SK-N-SH treated with all-trans-retinoic acid at 6 μM for 48 hours (cell line): Measurements from ENCODE around the gene TTC3.

ENCODE experiments used
- ATAC-seq: fragments of 200-7000 bp; cut with Tn5 transposase; 3 replicates; pipeline ENCODE4 v1.9.1; 2020; ENCODE audit warnings: mild to moderate bottlenecking, moderate library complexity
- ARNTL ChIP-seq: fragments of 450-650 bp; formaldehyde crosslinking; IDR thresholded peaks from 2 replicates; pipeline ENCODE4 v1.5.0; 2020; ENCODE audit warnings: low read depth, mild to moderate bottlenecking, moderate library complexity, borderline replicate concordance
- BACH2 ChIP-seq: fragments of 250-450 bp; sonication (Bioruptor Pico); IDR thresholded peaks from 2 replicates; pipeline ENCODE4 v1.9.0; 2021; ENCODE audit warnings: mild to moderate bottlenecking, borderline replicate concordance
- CREB5 ChIP-seq: fragments of 250-450 bp; sonication (Bioruptor Pico); IDR thresholded peaks from 2 replicates; pipeline ENCODE4 v1.5.1; 2020; ENCODE audit warnings: low read depth, mild to moderate bottlenecking, moderate library complexity
- CSDC2 ChIP-seq: fragments of 250-450 bp; sonication (Bioruptor Pico); IDR thresholded peaks from 2 replicates; pipeline ENCODE4 v1.5.0; 2020; ENCODE audit warnings: mild to moderate bottlenecking, moderate library complexity
- CSRNP3 ChIP-seq: fragments of 250-450 bp; sonication (Bioruptor Pico); IDR thresholded peaks from 2 replicates; pipeline ENCODE4 v1.5.1; 2021; ENCODE audit warnings: mild to moderate bottlenecking, moderate library complexity
- GLIS3 ChIP-seq: fragments of 250-450 bp; sonication (Bioruptor Pico); IDR thresholded peaks from 2 replicates; pipeline ENCODE4 v1.5.0; 2020; ENCODE audit warnings: mild to moderate bottlenecking, moderate library complexity
- ISL1 ChIP-seq: fragments of 250-450 bp; sonication (Bioruptor Pico); IDR thresholded peaks from 2 replicates; pipeline ENCODE4 v2.1.2; 2022; ENCODE audit warnings: mild to moderate bottlenecking, moderate library complexity
- OSR1 ChIP-seq: fragments of 250-450 bp; sonication (Bioruptor Pico); IDR thresholded peaks from 2 replicates; pipeline ENCODE4 v1.8.0; 2022; ENCODE audit warnings: moderate library complexity, mild to moderate bottlenecking, inconsistent platforms
- PATZ1 ChIP-seq: fragments of 250-450 bp; sonication (Bioruptor Pico); IDR thresholded peaks from 2 replicates; pipeline ENCODE4 v1.8.0; 2020; ENCODE audit warnings: mild to moderate bottlenecking, moderate library complexity, borderline replicate concordance
- POU6F1 ChIP-seq: fragments of 250-450 bp; sonication (Bioruptor Pico); IDR thresholded peaks from 2 replicates; pipeline ENCODE4 v1.8.0; 2021; ENCODE audit warnings: low read depth, mild to moderate bottlenecking, moderate library complexity, borderline replicate concordance
- PPARA ChIP-seq: fragments of 250-450 bp; sonication (Bioruptor Pico); IDR thresholded peaks from 2 replicates; pipeline ENCODE4 v1.5.0; 2020; ENCODE audit warnings: mild to moderate bottlenecking, borderline replicate concordance
- RARB ChIP-seq: fragments of 250-450 bp; sonication (Bioruptor Pico); IDR thresholded peaks from 2 replicates; pipeline ENCODE4 v1.8.0; 2021; ENCODE audit warnings: mild to moderate bottlenecking, moderate library complexity
- TCF4 ChIP-seq: fragments of 250-450 bp; sonication (Bioruptor Pico); IDR thresholded peaks from 2 replicates; pipeline ENCODE4 v1.8.0; 2021; ENCODE audit warnings: mild to moderate bottlenecking, moderate library complexity, borderline replicate concordance
- TSHZ2 ChIP-seq: fragments of 250-450 bp; sonication (Bioruptor Pico); IDR thresholded peaks from 2 replicates; pipeline ENCODE4 v1.5.0; 2020; ENCODE audit warnings: mild to moderate bottlenecking, moderate library complexity
- ZC3H10 ChIP-seq: fragments of 250-450 bp; sonication (Bioruptor Pico); IDR thresholded peaks from 2 replicates; pipeline ENCODE4 v1.5.1; 2021; ENCODE audit warnings: mild to moderate bottlenecking, moderate library complexity
- ZFP3 ChIP-seq: fragments of 250-450 bp; sonication (Bioruptor Pico); IDR thresholded peaks from 2 replicates; pipeline ENCODE4 v1.5.0; 2020; ENCODE audit warnings: mild to moderate bottlenecking, moderate library complexity
- ZFP30 ChIP-seq: fragments of 450-650 bp; formaldehyde crosslinking; IDR thresholded peaks from 2 replicates; pipeline ENCODE4 v1.5.0; 2022; ENCODE audit warnings: mild to moderate bottlenecking, moderate library complexity
- ZNF565 ChIP-seq: fragments of 450-650 bp; formaldehyde crosslinking; conservative IDR thresholded peaks from 2 replicates; pipeline ENCODE4 v1.5.0; 2020; ENCODE audit warnings: low read depth, mild to moderate bottlenecking, moderate library complexity
- ZNF70 ChIP-seq: fragments of 450-650 bp; formaldehyde crosslinking; IDR thresholded peaks from 2 replicates; pipeline ENCODE4 v1.5.0; 2020; ENCODE audit warnings: mild to moderate bottlenecking, moderate library complexity
- ZNF8 ChIP-seq: fragments of 450-650 bp; formaldehyde crosslinking; IDR thresholded peaks from 2 replicates; pipeline ENCODE4 v1.5.0; 2020; ENCODE audit warnings: mild to moderate bottlenecking, moderate library complexity

TTC3 gene

GRCh38 chr21:37226041-37226920, 153.2 kb downstream of the TTC3 start:
- no peak for TF ChIP-seq TSHZ2 (CRISPR knock-in tag)
- no peak for TF ChIP-seq OSR1 (CRISPR knock-in tag)
- no peak for TF ChIP-seq RARB (CRISPR knock-in tag)
- TF ChIP-seq BACH2 (CRISPR knock-in tag), result no peak
- no peak for TF ChIP-seq ZFP30 (CRISPR knock-in tag)
- no peak for TF ChIP-seq PATZ1 (CRISPR knock-in tag)
- TF ChIP-seq POU6F1 (CRISPR knock-in tag), result no peak
- no peak for TF ChIP-seq ZNF70 (CRISPR knock-in tag)
- no peak for TF ChIP-seq ZNF565
- ATAC-seq, result no peak

GRCh38 chr21:37227071-37228002, 154.3 kb downstream of the TTC3 start:
- TF ChIP-seq BACH2 (CRISPR knock-in tag) (no peak), CSDC2 (CRISPR knock-in tag) (no peak), PATZ1 (CRISPR knock-in tag) (no peak), PPARA (CRISPR knock-in tag) (no peak), RARB (CRISPR knock-in tag) (no peak)
- no peak for ATAC-seq

- TF ChIP-seq CREB5 (no peak), ISL1 (no peak), GLIS3 (no peak), TCF4 (no peak), ARNTL (CRISPR knock-in tag) (no peak), ZFP3 (CRISPR knock-in tag) (no peak), ZNF565 (no peak), POU6F1 (CRISPR knock-in tag) (no peak), CSRNP3 (CRISPR knock-in tag) (no peak), RARB (CRISPR knock-in tag) (no peak), ZC3H10 (CRISPR knock-in tag) (no peak), ZNF8 (no peak)
- ATAC-seq, result no peak
Observed at GRCh38 chr21:37228003-37228400, 154.9 kb downstream of the TTC3 start.
